GM19099 (cell line): Measurements from ENCODE around the gene ERVK3-1.
A peak's percentile ranks its signal among the peaks of the same experiment; 100 is the strongest.

ENCODE experiments used
- POLR2A ChIP-seq: IDR thresholded peaks from 3 replicates; pipeline ENCODE4 v1.6.1; 2011; ENCODE audit warnings: low read depth; ENCODE audit not compliant: insufficient read length; ENCODE audit errors: extremely low read depth

Gene ERVK3-1

GRCh38 chr19:58326914-58327726, 21.9 kb downstream of the ERVK3-1 start, which contains the start of gene ZSCAN22:
ZSCAN22 (plus strand) TSS chr19:58326994; CDS start chr19:58334803, 7,809 bp downstream.
- TF ChIP-seq POLR2A, result peak; percentile 71

GRCh38 chr19:58328999-58329398, 23.8 kb downstream of the ERVK3-1 start:
- no peak for TF ChIP-seq POLR2A

GRCh38 chr19:58330458-58330857, 25.3 kb downstream of the ERVK3-1 start:
- no peak for TF ChIP-seq POLR2A

DNA sequence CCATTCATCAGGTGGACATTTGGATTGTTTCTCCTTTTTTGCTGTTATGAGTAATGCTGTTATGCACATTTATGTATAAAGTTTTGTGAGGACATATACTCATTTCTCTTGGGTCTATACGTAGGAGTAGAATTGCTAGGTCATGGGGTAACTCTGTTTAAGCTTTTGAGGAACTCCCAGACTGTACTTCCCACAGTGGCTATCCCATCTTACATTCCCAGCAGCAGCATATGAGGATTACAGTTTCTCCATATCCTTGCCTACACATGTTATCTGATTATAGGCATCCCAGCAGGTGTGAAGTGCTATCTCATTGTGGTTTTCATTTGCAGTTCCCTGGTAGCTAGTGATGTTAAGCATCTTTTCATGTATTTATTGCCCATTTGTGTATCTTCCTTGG, 27.5 kb downstream of the ERVK3-1 start:
- TF ChIP-seq POLR2A, result no peak

- no peak for TF ChIP-seq POLR2A
These were observed 29.6 kb downstream of the ERVK3-1 start for GRCh38 chr19:58334691-58335249.

DNA sequence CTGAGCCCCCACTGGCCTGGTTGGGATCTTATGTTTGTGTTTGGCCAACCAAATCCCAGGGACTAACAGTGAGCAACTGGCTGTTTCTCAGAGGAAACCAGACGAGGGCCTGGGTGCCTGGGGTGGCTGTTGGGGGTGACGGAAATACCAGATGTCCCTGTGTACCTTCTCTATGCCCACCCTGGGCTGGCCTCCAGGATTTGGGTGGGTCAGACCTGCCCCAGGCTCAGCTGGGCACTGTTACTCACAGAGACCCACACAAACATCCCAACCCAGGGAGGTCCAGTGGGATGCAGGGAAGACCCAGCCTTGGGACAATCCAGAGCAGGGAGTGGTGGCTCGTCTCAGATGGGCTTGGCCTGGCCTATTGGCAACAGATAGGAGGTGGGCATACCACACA, 30.5 kb downstream of the ERVK3-1 start:
- no peak for TF ChIP-seq POLR2A

- no peak for TF ChIP-seq POLR2A
These were observed 31.0 kb downstream of the ERVK3-1 start for GRCh38 chr19:58336216-58336615.

DNA sequence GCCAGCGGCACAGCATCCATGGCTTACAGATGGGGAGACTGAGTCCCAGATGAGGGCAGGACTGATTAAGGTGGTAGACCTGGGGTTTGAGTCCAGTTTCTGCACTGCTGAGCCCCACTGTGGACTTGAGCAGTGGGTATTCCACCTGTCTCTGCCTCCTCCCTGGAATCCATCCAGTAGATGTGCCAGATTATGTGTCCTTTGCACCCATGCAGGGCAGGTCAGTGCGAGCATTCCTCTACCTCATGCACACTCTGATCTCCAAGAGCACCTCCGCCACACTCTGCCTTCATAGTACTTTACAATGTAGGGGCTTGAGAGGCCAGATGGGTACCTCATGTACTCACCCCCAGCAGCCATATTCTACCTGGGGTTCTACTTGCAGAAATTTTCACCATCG, 31.6 kb downstream of the ERVK3-1 start:
- no peak for TF ChIP-seq POLR2A

DNA sequence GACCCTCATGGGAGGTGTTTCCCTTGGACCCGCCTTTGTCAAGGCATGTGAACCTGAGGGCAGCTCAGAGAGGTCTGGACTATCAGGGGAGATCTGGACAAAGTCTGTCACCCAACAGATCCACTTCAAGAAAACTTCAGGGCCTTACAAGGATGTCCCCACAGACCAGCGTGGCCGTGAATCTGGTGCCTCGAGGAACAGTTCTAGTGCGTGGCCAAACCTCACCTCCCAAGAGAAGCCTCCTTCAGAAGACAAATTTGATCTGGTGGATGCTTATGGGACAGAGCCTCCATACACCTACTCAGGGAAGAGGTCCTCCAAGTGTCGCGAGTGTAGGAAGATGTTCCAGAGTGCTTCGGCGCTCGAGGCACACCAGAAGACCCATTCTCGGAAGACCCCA, 33.2 kb downstream of the ERVK3-1 start:
- no peak for TF ChIP-seq POLR2A

DNA sequence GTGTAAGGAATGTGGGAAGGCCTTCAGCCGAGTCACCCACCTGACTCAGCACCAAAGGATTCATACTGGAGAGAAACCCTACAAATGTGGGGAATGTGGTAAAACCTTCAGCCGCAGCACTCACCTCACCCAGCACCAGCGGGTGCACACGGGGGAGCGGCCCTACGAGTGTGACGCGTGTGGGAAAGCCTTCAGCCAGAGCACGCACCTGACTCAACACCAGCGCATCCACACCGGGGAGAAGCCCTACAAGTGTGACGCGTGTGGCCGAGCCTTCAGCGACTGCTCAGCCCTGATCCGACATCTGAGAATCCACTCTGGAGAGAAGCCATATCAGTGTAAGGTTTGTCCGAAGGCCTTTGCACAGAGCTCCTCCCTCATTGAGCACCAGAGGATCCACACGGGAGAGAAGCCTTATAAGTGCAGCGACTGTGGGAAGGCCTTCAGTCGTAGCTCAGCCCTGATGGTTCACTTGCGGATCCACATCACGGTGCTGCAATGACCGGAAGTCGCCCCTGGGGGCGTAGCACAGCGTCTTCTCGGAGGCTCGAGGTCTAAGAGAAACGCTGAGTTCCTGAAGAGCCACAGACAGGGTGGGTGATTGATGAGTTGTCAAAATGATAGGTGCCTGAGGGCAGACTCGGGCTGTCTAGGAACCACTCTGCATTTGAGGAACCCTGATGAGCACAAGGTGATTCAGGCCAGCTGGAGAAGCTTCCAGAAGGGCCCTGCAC, 33.8 kb downstream of the ERVK3-1 start:
- no peak for TF ChIP-seq POLR2A

- TF ChIP-seq POLR2A, result no peak
These were observed 40.4 kb downstream of the ERVK3-1 start for GRCh38 chr19:58345558-58345957.

DNA sequence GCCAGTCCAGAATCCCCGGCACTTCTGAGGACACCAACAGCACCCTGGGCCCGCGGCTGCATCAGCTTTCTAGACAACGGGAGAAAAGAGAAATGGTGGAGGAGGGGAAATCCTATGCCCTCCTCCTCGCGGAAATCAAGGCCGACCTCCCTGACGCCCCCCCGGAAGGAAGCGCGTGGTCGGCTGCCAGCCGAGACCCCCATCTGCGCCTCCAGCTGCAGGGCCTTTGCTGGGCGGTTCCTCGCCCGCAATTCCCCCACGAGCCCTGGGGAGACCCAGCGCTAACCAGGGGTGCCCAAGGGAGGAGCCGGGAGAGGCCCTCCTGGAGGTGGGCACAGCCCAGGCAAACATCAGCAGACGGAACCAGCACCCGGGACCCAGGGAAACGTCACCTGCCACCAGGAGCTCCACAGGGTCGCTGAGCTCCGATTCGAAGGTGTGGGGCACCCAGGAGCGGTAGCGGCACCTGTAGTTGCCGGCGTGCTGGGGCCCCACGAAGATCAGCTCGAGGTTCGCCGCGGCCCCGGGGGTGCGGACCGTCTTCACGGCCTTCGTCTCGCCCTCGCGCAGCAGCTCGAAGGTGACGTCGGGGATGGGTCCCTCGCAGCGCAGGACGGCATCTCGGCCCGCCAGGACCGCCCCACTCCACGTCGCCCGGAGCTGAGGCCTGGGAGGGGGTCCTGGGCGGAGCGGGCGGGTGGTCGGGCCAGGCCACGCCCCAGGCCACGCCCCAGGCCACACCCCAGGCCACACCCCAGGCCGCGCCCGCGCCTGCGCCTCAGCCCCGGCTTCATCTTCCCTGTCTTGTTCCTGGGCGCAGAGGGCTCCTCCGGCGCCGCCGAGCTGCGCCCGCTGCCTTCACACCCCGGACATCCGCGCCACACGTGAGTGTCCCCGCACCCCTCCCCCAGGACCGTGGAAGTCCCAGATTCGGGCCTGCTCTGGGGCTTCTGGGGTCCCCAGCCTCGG, 42.1 kb downstream of the ERVK3-1 start:
- TF ChIP-seq POLR2A, result peak; percentile 77

DNA sequence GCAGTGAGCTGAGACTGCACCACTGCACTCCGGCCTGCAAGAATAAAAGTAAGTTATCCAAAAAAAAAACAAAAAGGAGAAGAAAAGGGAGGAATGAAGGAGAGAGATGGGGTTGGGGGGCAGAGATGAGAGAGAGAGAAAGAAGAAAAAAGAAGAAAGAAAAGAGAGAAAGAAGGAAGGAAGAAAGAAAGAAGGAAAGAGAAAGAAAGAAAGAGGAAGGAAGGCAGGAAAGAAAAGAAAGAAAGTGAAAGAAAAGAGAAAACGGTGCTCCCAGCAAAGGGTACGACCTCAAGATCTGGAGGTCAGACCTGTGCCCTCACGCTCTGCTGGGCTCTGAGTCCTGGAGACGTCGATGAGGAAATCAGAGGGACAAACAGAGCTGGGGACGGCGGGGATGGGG, 44.4 kb downstream of the ERVK3-1 start:
- TF ChIP-seq POLR2A, result no peak

GRCh38 chr19:58350001-58350861, 45.1 kb downstream of the ERVK3-1 start:
- no peak for TF ChIP-seq POLR2A
